Right lung (tissue), 5 donors: ENCODE results near the gene SHISAL1. TPM values are rescaled to one million over a fixed set of nuclear protein-coding genes. Genes with fewer than 3 reads are reported as not detected.

Experiments used
- DNase-seq, 2 donors: peaks; one replicate each; pipeline ENCODE4 v3.0.0-alpha.2; 2013
- polyA plus RNA-seq, 5 donors: library from polyadenylated mRNA; unstranded; fragments of 120-200 nt; gene quantifications; one replicate each; pipeline versions ENCODE4 v1.2.1 to v1.2.3, GENCODE V29; 2013; ENCODE audit warnings: inconsistent platforms in 1 of 5, low replicate concordance in 1 of 5; ENCODE audit not compliant: insufficient read length in 5 of 5, insufficient read depth in 1 of 5

SHISAL1 gene
- polyA plus RNA-seq, 5 donors = 0.60 to 1.7 (median 0.98) TPM

DNA sequence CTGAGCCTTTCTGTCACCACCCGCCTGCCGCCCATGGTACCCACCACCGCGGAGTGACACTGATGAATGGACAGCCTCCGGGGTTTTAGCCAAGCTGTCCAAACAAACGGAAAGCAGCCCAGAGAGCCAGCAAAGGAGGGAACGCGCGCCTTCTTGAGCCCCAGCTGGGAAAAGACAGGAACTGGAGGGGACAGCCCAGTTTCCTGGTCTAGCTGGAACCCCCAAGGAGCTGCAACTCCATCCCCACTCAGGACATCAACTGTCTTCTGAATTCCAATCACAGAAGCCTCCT, 33.7 kb downstream of the SHISAL1 start:
- no peak for DNase-seq

- no peak for DNase-seq
Observed at GRCh38 chr22:44278243-44279068, 34.3 kb downstream of the SHISAL1 start.

DNA sequence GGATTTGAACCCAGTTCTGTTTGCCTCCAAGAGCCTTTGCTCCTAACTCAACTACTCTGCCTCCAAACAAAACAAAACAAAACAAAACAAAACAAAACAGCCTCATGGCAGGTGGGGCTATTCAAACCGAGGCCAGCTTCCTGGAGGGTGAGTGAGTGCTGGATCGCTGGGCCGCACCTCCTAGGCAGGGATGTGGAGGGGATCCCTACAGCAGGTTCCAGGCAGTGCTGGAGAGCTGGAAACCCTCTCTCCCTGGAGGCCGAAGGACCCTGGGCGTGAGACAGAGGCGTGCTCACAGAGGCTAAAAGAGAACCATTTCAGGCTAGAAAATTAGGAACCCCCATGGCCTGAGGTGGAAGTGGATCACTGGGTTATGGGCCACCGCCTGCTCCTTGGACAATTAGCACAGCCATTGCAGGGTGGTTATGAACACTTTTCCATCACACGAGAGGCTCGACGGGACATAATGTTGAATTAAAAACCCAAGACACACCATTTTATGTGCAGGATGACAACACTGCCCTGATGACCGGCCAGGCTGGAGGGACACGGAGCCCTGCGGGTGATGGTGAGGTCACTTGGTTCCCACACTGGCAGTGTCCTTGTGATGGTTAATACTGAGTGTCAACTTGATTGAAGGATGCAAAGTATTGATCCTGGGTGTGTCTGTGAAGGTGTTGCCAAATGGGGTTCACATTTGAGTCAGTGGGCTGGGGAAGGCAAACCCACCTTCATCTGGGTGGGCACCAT, 35.2 kb downstream of the SHISAL1 start:
- no peak for DNase-seq

DNA sequence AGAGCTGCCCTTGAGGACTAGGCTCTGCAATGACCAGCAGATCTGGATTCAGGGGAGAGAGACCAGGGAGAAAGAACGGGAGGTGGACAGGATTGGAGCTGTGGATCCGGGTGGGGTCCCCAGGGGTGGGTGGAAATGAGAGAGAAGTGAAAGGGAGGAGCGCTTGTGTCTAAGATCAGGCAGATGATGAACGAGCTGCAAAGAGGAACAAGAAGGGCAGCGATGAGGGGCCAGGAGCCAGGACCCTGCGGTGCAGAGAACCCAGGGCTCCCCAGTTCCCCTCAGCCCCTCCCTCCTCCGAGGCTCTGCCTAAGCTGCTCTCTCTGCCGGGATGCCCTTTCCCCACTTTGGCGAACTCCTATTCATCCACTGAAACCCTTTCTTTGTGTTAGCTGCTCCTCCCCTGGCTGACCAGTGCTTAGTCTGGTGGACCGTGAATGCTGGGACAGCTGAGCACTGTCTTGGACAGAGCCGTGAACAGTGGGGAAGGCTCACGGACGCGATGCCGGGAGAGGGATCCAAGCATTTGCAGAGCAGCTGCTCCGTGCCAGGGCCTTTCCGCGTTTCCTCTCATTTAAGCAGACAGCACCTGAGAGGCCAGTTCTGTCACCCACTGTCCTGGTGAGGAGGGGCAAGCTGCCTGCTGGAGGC, 35.9 kb downstream of the SHISAL1 start:
- no peak for DNase-seq

DNA sequence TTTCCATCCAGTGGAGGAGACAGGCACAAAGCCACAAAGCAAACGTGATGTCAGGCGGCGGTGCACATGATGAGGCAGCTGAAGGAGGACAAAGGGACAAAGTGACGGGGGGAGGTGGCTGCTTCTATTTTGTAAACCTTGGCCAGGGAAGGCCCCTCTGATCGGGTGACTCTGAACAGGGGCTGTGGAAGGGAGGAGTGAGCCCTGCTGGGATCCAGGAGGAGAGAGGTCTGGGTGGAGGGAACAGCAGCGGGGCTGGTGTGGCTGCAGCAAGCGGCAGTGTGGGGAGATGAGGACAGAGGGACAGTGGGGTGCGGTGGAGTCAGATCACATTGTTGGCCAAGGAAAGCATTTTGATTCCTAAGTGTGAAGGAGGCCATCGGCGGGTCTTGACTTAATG, 36.7 kb downstream of the SHISAL1 start:
- no peak for DNase-seq

DNA sequence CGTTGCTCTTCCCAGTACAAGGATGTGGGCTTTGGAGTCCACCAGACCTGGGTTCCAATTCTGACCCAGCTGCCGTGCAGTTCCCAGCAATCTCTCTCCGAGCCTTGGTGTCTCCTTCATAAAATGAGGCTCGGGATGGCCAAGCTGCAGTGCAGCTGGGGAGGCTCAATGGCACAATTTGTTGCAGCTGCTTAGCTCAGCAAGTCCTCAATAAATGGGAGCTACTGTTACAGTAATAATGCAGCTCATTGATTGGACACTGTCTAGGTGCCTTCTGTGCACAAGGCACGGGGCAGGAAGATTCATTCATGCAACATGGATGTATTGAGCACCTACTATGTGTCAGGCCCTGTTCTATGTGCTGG, 37.1 kb downstream of the SHISAL1 start:
- no peak for DNase-seq

DNA sequence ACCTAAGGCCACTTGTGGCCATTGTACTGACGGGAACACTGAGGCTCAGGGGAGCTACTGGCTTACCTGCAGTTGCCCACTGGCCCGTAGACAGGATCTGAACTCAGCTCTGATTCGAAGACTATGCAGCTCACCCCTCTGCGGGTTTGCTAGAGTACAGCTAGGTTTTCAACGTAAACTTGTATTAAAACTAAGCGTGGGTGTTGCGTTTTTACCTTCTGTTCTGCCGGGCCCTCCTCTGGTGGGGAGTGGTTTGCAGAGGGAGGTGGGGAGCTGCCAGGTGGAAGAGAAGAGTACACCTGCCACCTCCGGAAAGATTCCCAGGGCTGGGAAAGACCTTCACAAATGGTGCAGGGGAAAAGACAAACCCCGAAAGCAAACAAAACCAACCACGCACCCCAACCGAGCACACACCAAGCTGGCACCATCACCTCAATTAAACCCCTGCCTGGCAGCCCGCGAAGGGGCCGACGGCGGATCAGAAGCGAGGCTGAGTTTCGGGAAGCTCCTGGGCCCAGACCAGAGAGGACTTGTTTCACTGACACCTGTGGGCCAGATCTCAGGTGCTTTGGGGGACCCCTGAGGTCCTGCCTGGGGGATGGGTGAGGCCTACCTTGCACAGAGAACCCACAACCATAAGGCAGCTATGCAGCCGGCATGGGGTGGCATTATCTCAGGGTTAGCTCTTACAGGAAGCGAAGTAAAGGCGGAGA, 37.7 kb downstream of the SHISAL1 start:
- no peak for DNase-seq

GRCh38 chr22:44273175-44273574, 39.6 kb downstream of the SHISAL1 start:
- DNase-seq = no peak

- DNase-seq = no peak
Observed at GRCh38 chr22:44272401-44272771, 40.4 kb downstream of the SHISAL1 start.

DNA sequence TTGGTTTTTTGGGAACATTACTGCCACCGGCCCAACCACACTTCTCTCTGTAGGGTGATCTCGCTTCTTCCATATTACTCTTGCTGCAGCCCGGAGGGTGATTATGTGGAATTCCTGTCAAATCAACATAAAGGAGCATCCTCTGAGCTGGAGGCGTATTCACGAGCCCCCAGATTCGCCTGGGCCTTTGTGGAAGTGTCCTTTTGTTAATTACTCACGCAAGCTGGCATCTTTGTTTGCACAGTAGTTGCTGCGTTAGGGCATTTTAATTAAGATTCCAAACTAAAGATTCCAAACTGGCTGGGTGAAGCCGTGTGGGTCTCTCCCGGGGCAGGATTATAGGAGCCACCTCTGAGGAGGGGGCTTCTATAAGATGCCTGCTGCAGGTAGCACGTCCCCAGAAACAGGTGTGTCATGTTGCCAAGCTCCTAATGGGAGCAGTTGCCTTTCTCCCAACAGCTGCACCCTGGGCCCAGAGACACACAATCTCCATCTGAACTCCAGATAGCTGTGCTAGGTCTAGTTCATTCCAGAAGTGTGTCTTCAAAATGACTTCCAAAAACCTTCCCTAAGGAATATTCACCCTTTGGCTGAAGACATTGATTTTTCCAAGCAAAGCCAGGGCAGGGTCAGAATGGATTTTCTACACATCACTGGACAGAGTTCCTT, 40.9 kb downstream of the SHISAL1 start:
- DNase-seq = no peak

DNA sequence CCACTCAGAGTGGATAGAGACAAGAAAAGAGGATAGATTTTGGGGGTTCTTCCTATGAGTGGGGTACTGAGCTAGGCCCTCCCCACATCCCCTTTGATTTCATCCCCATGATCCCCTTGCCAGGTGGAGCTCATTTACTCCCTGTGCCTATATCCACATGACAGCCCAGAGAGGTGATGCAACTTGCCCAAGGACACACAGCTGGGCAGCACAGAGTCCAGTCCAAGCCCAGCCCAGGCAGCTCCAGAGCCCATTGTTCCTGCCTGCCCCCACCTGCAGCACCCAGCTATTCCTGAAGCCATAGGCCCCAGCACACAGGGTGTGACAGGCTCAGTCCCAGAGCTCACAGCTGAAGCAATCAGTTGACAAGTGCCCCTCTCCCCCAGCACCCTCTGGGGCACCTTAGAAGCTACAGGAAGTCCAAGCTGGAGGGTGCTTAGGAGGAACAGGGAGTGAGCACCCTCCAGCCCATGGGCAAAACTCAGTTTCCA, 41.7 kb downstream of the SHISAL1 start:
- no peak for DNase-seq

GRCh38 chr22:44270556-44270880, 42.2 kb downstream of the SHISAL1 start:
- DNase-seq = no peak

DNA sequence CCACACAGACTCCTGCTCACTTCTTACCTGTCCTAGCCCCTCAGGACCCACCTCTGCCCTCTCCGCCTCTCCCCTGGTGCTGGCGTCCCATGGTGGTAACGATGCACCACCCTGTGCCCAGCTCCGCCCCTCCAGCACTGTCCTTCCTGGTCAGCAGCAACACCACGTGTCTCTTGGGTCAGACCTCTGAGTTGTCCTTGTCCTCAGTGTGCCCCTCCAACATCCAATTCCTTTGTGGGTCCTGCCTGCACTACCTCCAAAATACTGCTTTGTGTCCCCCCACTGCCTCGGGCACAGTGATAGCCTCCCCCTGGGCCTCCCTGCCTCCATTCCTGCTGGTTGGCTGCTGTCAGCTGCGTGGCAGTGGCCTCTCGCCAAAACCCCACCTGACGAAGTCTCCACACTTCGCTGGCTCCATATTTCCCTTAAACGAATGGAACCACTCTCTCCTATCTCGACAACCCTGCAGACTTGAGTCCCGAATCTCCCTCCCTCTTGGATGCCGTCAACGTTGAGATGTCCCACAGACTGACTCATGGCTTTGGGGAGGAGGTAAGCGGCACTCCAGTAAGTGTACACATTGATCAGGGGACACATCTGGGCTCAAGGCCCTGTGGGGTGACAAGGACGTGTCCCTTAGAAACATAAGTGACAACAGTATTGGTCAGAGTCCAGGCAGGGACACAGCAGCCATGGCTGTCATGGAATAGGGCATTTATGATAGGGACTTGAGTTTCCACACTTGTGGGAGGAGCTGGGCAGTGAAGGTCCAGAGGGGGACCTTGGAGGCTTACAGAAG, 42.8 kb downstream of the SHISAL1 start:
- no peak for DNase-seq

DNA sequence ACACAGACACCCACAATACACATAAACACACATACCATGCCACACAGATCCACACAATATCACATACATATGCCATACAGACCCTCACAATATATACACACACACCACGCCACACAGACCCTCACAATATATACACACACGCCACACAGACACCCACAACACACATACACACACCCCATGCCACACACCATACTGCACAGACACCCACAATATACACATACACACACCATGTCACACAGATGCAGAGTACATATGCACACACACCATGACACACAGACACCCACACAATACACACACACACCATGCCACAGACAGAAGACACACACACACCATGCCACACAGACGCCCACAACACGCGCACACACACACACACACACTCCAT, 43.6 kb downstream of the SHISAL1 start:
- no peak for DNase-seq

DNA sequence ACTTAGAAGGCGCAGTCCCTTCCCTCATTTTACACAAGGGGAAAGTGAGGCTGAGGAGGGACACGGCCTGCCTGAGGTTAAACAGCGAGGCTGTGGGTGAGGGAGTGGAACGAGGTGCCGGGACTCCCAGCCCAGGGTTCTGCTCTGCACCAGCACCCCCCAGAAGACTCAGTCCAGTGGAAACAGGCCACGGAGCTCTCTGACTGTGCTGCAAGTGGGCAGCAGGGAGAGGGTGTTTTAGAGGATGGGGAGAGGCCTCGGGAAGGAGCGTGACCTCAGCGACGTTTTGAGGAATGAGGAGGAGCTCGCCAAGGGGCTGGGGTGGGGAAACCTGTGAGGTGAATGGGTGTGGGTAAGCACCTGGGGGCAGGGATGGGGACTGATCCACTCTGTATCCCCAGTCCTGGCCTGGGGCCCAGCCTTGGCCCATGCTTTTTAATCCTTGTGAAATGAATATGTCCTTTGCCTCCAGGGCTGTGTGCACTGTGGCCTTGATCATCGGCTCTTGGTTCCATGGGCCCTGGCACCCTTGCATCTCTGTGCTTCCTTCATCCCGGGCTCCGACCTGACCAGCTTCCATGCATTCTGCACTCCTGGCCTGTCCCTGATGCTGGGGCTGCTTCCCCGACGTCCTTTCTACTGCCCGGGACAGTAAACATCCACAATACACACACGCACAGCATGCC, 44.2 kb downstream of the SHISAL1 start:
- DNase-seq = no peak

DNA sequence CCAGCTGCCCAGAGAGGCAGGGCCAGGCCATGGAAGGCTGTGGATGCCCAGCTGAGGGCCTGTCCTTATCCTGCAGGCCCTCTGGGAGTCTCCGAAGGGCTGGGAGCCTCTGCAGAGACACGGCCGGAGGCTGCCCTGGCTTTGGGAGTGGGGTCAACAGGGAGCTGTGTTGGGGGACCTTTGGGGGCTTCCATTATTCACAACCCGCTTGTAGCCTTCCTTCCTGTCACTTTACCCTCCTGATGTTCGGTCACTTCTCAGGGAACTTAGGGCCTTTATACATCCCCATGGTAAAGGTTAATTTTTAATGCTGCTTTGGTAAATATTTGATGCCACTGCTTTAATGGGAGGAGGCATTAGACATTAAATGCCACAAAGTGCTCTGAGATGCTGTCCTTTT, 44.9 kb downstream of the SHISAL1 start:
- DNase-seq = no peak

DNA sequence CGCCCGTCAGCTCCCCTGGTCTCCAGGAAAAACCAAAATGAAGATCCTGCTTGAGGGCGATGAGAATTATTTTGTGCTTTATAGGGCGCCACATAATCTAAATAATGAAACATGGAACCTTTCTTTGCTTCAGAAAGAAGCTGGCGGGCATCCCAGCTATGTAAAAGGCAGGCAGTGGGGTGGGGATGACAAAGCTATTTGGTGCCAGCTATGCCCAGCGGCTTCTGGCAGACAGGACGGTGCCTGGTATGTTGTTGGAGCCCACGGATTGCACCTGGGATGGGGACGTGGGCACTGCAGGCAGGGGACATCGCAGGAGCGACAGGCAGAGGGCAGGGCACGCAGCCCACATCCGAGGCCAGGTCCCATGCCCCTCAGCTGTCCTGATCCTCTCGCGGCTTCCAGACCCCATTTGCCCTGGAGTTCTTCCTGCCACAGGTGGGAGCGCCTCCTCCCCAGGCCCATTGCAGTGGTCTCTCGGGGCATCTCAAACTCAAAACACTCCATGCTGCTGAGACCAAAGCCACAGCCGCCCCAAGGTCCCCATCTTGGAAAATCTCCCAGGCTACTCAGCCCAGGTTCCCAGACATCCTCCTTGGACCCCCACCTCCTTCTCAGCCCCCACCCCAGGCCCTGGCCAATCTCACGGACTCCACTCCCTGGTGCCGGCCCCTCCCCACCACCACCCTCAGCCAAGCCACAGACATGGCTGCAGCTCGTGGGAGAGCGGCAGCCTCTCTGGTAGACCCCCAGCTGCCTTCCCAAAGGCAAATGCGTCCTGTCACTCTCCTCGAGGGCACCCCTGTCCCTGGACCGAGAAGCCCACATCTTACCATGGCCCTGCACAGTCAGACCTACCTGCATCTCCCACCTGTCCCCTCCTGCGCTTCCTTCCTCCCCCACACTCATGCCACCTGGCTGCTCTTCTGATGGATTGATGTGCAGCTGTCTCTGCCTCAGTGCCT, 45.7 kb downstream of the SHISAL1 start:
- DNase-seq = no peak

- no peak for DNase-seq
Observed at GRCh38 chr22:44263547-44263946, 49.2 kb downstream of the SHISAL1 start.
